Upper lobe of right lung (tissue), 1 donor: ENCODE measurements around the gene CADPS. TPM values are rescaled to one million over a fixed set of nuclear protein-coding genes. Genes with fewer than 3 reads are reported as not detected.

Experiments used
- ATAC-seq: fragments of 200-7000 bp; cut with Tn5 transposase; one replicate; pipeline ENCODE4 v1.9.1; 2020; ENCODE audit warnings: mild to moderate bottlenecking, moderate library complexity
- DNase-seq: peaks from one replicate; pipeline ENCODE4 v3.0.0-alpha.2; 2020
- H3K27ac ChIP-seq: fragments of 200-600 bp; one replicate; pipeline ENCODE4 v1.8.0; 2022
- H3K27me3 ChIP-seq: fragments of 200-600 bp; one replicate; pipeline ENCODE4 v1.8.0; 2022; ENCODE audit warnings: mild to moderate bottlenecking
- H3K36me3 ChIP-seq: fragments of 200-600 bp; one replicate; pipeline ENCODE4 v1.8.0; 2022
- H3K4me1 ChIP-seq: fragments of 200-600 bp; one replicate; pipeline ENCODE4 v1.8.0; 2022
- H3K4me3 ChIP-seq: fragments of 200-600 bp; one replicate; pipeline ENCODE4 v1.8.0; 2022; ENCODE audit warnings: mild to moderate bottlenecking
- H3K9me3 ChIP-seq: fragments of 200-600 bp; one replicate; pipeline ENCODE4 v1.8.0; 2022
- CTCF ChIP-seq: fragments of 200-600 bp; IDR thresholded peaks from one replicate; pipeline ENCODE4 v1.8.0; 2022; ENCODE audit warnings: antibody characterized with exemption
- intact Hi-C: fragments of 100-400 bp; cut with DNase I; formaldehyde crosslinking; loops from one replicate; pipeline ENCODE4 v1.11.0; 2022
- total RNA-seq: library from RNA; stranded (reverse); fragmentation: NEBNext Ultra II Directional; extraction: Animal tissue kit (Norgen Biotek cat#: 25700); gene quantifications from one replicate; pipeline ENCODE4 v1.2.1, GENCODE V29; 2021
- donor health status: DM: no; HTN: yes; CAD: no; lungs with severe emphysema.

The CADPS gene
- total RNA-seq, 1 donor from 2014 or later: 1.1 TPM

DNA sequence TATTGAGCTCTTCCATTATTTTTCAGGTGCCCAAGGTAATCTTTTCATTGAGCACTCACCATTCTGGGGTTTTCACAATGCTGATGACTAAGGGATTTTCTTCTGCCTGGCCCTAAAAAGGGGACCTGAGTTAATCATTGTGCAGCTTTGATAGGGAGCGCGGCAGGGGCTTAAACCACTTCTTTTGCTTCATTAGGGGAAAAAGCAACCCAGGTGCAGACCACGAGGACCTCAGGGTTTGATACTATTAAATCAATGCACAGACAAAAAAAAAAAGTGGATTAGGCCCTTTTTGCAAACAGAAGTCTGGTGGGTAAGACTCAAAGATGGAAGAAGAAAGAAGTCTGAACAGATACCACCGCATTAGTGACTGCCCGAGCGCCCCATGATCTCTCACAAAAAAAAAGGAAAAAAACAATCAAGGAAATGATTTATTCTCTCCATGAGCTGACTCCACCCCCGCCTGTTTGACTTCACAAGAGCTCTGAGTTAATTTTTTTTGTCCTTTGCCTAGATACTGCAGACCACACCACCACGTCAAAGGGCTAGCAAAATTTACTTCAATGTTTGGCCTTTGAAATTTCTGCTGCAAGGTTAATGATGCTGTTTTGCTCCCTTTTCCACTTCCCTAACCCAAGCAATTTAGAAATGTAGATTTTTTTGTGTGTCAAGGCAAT, 423.9 kb downstream of the CADPS start:
- Histone ChIP-seq H3K27me3 (no peaks in the 10 kb centered on the region), H3K4me1 (no peaks in the 10 kb centered on the region), H3K9me3 (no peaks in the 10 kb centered on the region), H3K4me3 (no peak overlapping the region), H3K36me3 (no peaks in the 10 kb centered on the region), H3K27ac (no peak overlapping the region)
- intact Hi-C loops: no loop called here
- no peak for TF ChIP-seq CTCF
- no peak for ATAC-seq
- DNase-seq: no peak

- H3K27ac ChIP-seq: no peak overlapping the region
- no peak overlapping the region for H3K4me3 ChIP-seq
- intact Hi-C loops: no loop called here
- no peak for DNase-seq
- no peak for ATAC-seq
- H3K36me3 ChIP-seq: no peaks in the 10 kb centered on the region
- no peak for TF ChIP-seq CTCF
- no peaks in the 10 kb centered on the region for H3K9me3 ChIP-seq
- no peaks in the 10 kb centered on the region for H3K27me3 ChIP-seq
- H3K4me1 ChIP-seq: no peaks in the 10 kb centered on the region
Measured at GRCh38 chr3:62446337-62446940, 428.8 kb downstream of the CADPS start.

GRCh38 chr3:62445275-62445674, 429.9 kb downstream of the CADPS start:
- no peaks in the 10 kb centered on the region for H3K27me3 ChIP-seq
- no peak overlapping the region for H3K27ac ChIP-seq
- ATAC-seq: no peak
- H3K4me1 ChIP-seq: no peaks in the 10 kb centered on the region
- no peak for TF ChIP-seq CTCF
- H3K36me3 ChIP-seq: no peaks in the 10 kb centered on the region
- intact Hi-C loops: no loop called here
- H3K4me3 ChIP-seq: peak overlapping the region; percentile 34
- no peak for DNase-seq
- no peaks in the 10 kb centered on the region for H3K9me3 ChIP-seq

DNA sequence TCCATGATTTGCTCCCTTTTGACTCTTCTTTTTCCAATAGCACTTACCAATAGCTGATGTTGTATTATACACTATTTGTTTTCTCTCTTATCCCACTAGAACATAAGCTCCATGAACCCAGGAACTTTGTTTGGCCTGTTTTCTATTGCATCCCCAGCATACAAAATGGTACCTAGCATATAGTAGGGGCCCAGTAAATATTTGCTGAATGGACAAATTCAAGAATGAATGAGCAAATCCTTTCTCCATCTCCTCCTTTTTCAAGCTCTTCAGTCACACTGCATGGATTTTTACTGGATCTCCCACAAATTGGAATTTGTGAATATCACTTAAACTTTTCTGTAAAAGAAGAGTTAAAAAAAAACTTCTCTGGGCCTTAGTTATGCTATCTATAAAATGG, 435.2 kb downstream of the CADPS start:
- Histone ChIP-seq H3K36me3 (no peaks in the 10 kb centered on the region), H3K27ac (no peak overlapping the region), H3K9me3 (no peaks in the 10 kb centered on the region), H3K4me1 (no peaks in the 10 kb centered on the region), H3K27me3 (peaks cover 4% of the 10 kb centered on the region), H3K4me3 (no peak overlapping the region)
- ATAC-seq (no peak), DNase-seq (no peak)
- intact Hi-C loops: no loop called here
- TF ChIP-seq CTCF: no peak

DNA sequence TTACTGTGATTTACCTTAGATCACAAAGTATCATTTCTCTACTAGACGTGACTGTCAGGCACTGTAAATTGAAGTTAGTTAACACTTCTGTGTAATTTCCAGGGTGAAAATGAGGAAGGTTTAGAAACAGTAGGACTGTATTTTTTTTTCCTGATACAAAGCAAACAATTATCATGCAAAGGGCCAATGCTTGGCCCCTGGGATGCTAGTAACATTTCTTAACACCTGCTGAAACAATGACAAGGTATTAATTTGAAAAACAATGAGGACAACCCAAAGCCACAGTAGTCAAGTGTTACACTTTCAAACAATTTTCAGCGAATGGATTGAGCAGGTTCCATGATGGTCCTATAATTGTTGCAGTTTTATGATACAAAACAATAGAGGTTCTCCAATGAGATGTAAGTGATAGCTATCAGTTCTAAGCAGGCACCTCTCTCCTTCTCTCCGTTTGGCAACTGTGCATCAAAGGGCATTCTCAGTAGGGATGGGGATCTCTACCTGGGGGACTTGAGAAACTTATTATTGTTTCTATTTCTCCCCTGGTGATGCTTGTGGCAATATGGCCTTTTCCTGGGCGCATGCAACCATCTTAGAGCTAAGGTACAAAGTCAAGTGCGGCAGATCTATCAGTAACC, 435.9 kb downstream of the CADPS start:
- TF ChIP-seq CTCF: no peak
- H3K36me3 ChIP-seq: no peaks in the 10 kb centered on the region
- no peak overlapping the region for H3K27ac ChIP-seq
- ATAC-seq: no peak
- H3K27me3 ChIP-seq: peaks cover 4% of the 10 kb centered on the region
- intact Hi-C loops: no loop called here
- no peak for DNase-seq
- H3K4me3 ChIP-seq: no peak overlapping the region
- no peaks in the 10 kb centered on the region for H3K9me3 ChIP-seq
- H3K4me1 ChIP-seq: no peaks in the 10 kb centered on the region
